A673 (cell line): ENCODE data around the gene RAPGEF5. TPM values are rescaled to one million over a fixed set of nuclear protein-coding genes. Genes with fewer than 3 reads are reported as not detected.

ENCODE experiments used
- Bru-seq: library from RNA; stranded (reverse); fragments of 400-500 nt; gene quantifications from one replicate; lab custom pipeline; 2021; lab: Mats Ljungman, UMichigan
- BruChase-seq, 2 experiments: library from RNA; stranded (reverse); fragments of 400-500 nt; gene quantifications; one replicate each; lab custom pipeline; 2021; lab: Mats Ljungman, UMichigan
- BruUV-seq: library from RNA; stranded (reverse); fragments of 400-500 nt; replicated peaks from 2 replicates; lab custom pipeline; 2021; lab: Mats Ljungman, UMichigan
- CTCF ChIA-PET: fragments of 300-600 bp; sonication (Branson Sonifier 250); formaldehyde crosslinking; loops from one replicate; lab custom pipeline; 2022; ENCODE audit warnings: antibody characterized with exemption; lab: Charles Lee
- POLR2A ChIA-PET: fragments of 300-600 bp; sonication (Branson Sonifier 250); formaldehyde crosslinking; loops from one replicate; lab custom pipeline; 2022; ENCODE audit warnings: antibody characterized with exemption; ENCODE audit not compliant: low non-redundant PET; lab: Charles Lee
- DNase-seq: peaks from one replicate; pipeline ENCODE4 v3.0.0-alpha.2; 2015; ENCODE audit warnings: low spot score
- H3K27ac ChIP-seq: fragments of 200-600 bp; sonication (generic); 2 replicates; pipeline ENCODE4 v1.5.1; 2016; ENCODE audit warnings: mixed run types, low read depth, mild to moderate bottlenecking, mixed read lengths, antibody characterized with exemption, low read length; ENCODE audit not compliant: poor library complexity, severe bottlenecking
- H3K27me3 ChIP-seq: fragments of 200-600 bp; sonication (generic); replicated peaks from 2 replicates; pipeline ENCODE4 v1.6.1; 2017; ENCODE audit warnings: mixed run types, low read depth, mild to moderate bottlenecking, mixed read lengths, antibody characterized with exemption, low read length; ENCODE audit not compliant: insufficient read depth, poor library complexity
- H3K36me3 ChIP-seq: fragments of 200-600 bp; sonication (generic); 2 replicates; pipeline ENCODE4 v1.6.1; 2016; ENCODE audit warnings: mixed run types, mild to moderate bottlenecking, mixed read lengths, antibody characterized with exemption, low read length; ENCODE audit not compliant: insufficient read depth, poor library complexity, severe bottlenecking
- H3K4me1 ChIP-seq: fragments of 200-600 bp; sonication (generic); 2 replicates; pipeline ENCODE4 v1.6.1; 2017; ENCODE audit warnings: mixed run types, mild to moderate bottlenecking, mixed read lengths, antibody characterized with exemption, low read length; ENCODE audit not compliant: insufficient read depth, poor library complexity, severe bottlenecking
- H3K4me3 ChIP-seq: fragments of 200-600 bp; sonication (generic); 2 replicates; pipeline ENCODE4 v1.5.1; 2016; ENCODE audit warnings: low read depth, mixed run types, mild to moderate bottlenecking, mixed read lengths, low read length; ENCODE audit not compliant: poor library complexity, severe bottlenecking
- H3K9me3 ChIP-seq: fragments of 200-600 bp; sonication (generic); 2 replicates; pipeline ENCODE4 v1.6.1; 2016; ENCODE audit warnings: mixed run types, low read depth, mild to moderate bottlenecking, mixed read lengths, antibody characterized with exemption, low read length; ENCODE audit not compliant: poor library complexity, severe bottlenecking
- CTCF ChIP-seq: fragments of 300-800, 200-600 bp; sonication (generic); conservative IDR thresholded peaks from 2 replicates; pipeline ENCODE4 v1.5.1; 2017; ENCODE audit warnings: low read depth, mild to moderate bottlenecking, antibody characterized with exemption, low read length, moderate library complexity, mixed read lengths
- EZH2 ChIP-seq: fragments of 200-600 bp; sonication (generic); IDR thresholded peaks from 2 replicates; pipeline ENCODE4 v1.6.1; 2017; ENCODE audit warnings: borderline replicate concordance, low read depth, mild to moderate bottlenecking, mixed read lengths, antibody characterized with exemption, low read length; ENCODE audit not compliant: poor library complexity, severe bottlenecking
- intact Hi-C: fragments of 100-400 bp; cut with micrococcal nuclease; formaldehyde crosslinking; loops from one replicate; pipeline ENCODE4 v1.10.0; 2022; ENCODE audit not compliant: unreplicated experiment
- long read RNA-seq: library from polyadenylated mRNA; stranded (forward); transcript quantifications from one replicate; pipeline ENCODE4 v2.0.0, GENCODE V29; 2022
- total RNA-seq: library from RNA; stranded (reverse); gene quantifications from 2 replicates; pipeline ENCODE4 v1.2.3, GENCODE V29; 2021

The RAPGEF5 gene, protein sequence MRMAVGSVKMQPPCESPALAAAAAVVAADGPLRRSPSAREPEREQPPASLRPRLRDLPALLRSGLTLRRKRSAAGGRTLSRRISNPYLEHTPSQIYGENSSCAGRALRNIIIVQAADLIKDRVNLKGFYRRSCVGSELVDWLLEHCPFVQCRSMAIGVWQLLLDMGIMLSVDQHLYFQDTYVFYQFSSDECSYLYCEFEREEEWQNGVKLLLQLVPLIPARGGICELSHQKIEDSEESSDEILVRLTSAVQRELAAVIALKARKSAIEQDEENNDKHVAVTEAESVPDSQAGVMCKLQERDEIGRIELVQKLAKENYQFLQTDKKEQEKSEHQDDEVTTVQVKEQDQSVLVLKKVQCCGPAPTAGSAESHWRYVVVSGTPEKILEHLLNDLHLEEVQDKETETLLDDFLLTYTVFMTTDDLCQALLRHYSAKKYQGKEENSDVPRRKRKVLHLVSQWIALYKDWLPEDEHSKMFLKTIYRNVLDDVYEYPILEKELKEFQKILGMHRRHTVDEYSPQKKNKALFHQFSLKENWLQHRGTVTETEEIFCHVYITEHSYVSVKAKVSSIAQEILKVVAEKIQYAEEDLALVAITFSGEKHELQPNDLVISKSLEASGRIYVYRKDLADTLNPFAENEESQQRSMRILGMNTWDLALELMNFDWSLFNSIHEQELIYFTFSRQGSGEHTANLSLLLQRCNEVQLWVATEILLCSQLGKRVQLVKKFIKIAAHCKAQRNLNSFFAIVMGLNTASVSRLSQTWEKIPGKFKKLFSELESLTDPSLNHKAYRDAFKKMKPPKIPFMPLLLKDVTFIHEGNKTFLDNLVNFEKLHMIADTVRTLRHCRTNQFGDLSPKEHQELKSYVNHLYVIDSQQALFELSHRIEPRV
- 10.7 and 14.9 TPM in 2 replicates for total RNA-seq
- Bru-seq, nascent RNA = percentile 68 among the genes with signal in this experiment
- percentile 61 among the genes with signal in this experiment for BruChase-seq, experiment 1, labeled RNA remaining after a 2-hour chase
- percentile 52 among the genes with signal in this experiment for BruChase-seq, experiment 2, labeled RNA remaining after a 6-hour chase
- long read RNA-seq = 0 reads

- Histone ChIP-seq H3K27ac (no peak within 1 kb of the TSS), H3K4me1 (peaks cover 4% of the 10 kb centered on the region), H3K27me3 (no peaks in the 10 kb centered on the region), H3K9me3 (no peaks in the 10 kb centered on the region), H3K4me3 (peak within 1 kb of the TSS; percentile 52), H3K36me3 (no peaks in the 10 kb centered on the region)
- no TSS peak for BruUV-seq
- CTCF ChIA-PET = no interaction called here
- POLR2A ChIA-PET = no interaction called here
- TF ChIP-seq CTCF (no peak), EZH2 (no peak)
- DNase-seq = peak; percentile 43
- intact Hi-C loops = no loop called here
Measured at GRCh38 chr7:22356701-22357310, at the start of gene RAPGEF5. RAPGEF5 (minus strand) TSS chr7:22357154; CDS start chr7:22357060, 94 bp downstream.

GRCh38 chr7:22406715-22407114 lies 49.8 kb upstream of the RAPGEF5 start:
- Histone ChIP-seq H3K4me3 (no peak overlapping the region), H3K27me3 (no peaks in the 10 kb centered on the region), H3K27ac (no peak overlapping the region), H3K36me3 (no peaks in the 10 kb centered on the region), H3K9me3 (no peaks in the 10 kb centered on the region), H3K4me1 (no peaks in the 10 kb centered on the region)
- POLR2A ChIA-PET = no interaction called here
- DNase-seq = no peak
- intact Hi-C loops = no loop called here
- TF ChIP-seq CTCF = no peak
- no peak for TF ChIP-seq EZH2
- BruUV-seq = no TSS peak
- CTCF ChIA-PET = no interaction called here

GRCh38 chr7:22404421-22405023 lies 47.6 kb upstream of the RAPGEF5 start:
- ChIA-PET POLR2A (no interaction called here), CTCF (no interaction called here)
- no peak for DNase-seq
- intact Hi-C loops = no loop called here
- H3K9me3 ChIP-seq = no peaks in the 10 kb centered on the region
- no TSS peak for BruUV-seq
- no peak overlapping the region for H3K27ac ChIP-seq
- H3K4me1 ChIP-seq = no peaks in the 10 kb centered on the region
- H3K36me3 ChIP-seq = no peaks in the 10 kb centered on the region
- H3K27me3 ChIP-seq = no peaks in the 10 kb centered on the region
- no peak overlapping the region for H3K4me3 ChIP-seq
- TF ChIP-seq EZH2 (no peak), CTCF (no peak)
